Measurements from ENCODE around the gene SMPD4.

- no peak for TF ChIP-seq POLR2A (IDR thresholded peaks at IDR 0.05)
- TF ChIP-seq, protein P1, sequence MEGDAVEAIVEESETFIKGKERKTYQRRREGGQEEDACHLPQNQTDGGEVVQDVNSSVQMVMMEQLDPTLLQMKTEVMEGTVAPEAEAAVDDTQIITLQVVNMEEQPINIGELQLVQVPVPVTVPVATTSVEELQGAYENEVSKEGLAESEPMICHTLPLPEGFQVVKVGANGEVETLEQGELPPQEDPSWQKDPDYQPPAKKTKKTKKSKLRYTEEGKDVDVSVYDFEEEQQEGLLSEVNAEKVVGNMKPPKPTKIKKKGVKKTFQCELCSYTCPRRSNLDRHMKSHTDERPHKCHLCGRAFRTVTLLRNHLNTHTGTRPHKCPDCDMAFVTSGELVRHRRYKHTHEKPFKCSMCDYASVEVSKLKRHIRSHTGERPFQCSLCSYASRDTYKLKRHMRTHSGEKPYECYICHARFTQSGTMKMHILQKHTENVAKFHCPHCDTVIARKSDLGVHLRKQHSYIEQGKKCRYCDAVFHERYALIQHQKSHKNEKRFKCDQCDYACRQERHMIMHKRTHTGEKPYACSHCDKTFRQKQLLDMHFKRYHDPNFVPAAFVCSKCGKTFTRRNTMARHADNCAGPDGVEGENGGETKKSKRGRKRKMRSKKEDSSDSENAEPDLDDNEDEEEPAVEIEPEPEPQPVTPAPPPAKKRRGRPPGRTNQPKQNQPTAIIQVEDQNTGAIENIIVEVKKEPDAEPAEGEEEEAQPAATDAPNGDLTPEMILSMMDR (IDR thresholded peaks at IDR 0.05) = no peak
These were observed 28.4 kb downstream of the SMPD4 start for GRCh38 chr2:130152816-130153595.
